Psoas muscle (tissue), 8 donors: Measurements from ENCODE around the gene DCHS1. TPM values are rescaled to one million over a fixed set of nuclear protein-coding genes. Genes with fewer than 3 reads are reported as not detected.

Experiments
- ATAC-seq, 4 donors: fragments of 200-7000 bp; cut with Tn5 transposase; one replicate each; pipeline ENCODE4 v1.9.1; 2020; ENCODE audit warnings: moderate library complexity in 3 of 4, mild to moderate bottlenecking in 2 of 4
- DNase-seq, 2 donors: peaks; one replicate each; pipeline ENCODE4 v3.0.0-alpha.2; 2020
- H3K27ac ChIP-seq: fragments of 200-600 bp; one replicate; pipeline ENCODE4 v1.8.0; 2022
- H3K27me3 ChIP-seq, 3 donors: fragments of 200-600 bp in 1 of 3; one replicate each; pipeline versions ENCODE4 v1.6.1 to v1.8.0; 2013 to 2022; ENCODE audit warnings: low read length in 2 of 3, mild to moderate bottlenecking in 2 of 3, moderate library complexity in 1 of 3; ENCODE audit not compliant: insufficient read depth in 3 of 3
- H3K36me3 ChIP-seq, 2 donors: fragments of 200-600 bp in 1 of 2; one replicate each; pipeline versions ENCODE4 v1.6.1 to v1.8.0; 2013 to 2022; ENCODE audit warnings: low read depth in 1 of 2, mild to moderate bottlenecking in 1 of 2, moderate library complexity in 1 of 2; ENCODE audit not compliant: insufficient read depth in 1 of 2
- H3K4me1 ChIP-seq: fragments of 200-600 bp; one replicate; pipeline ENCODE4 v1.8.0; 2022
- H3K4me3 ChIP-seq: fragments of 200-600 bp; one replicate; pipeline ENCODE4 v1.8.0; 2022; ENCODE audit warnings: mild to moderate bottlenecking
- H3K9me3 ChIP-seq: fragments of 200-600 bp; one replicate; pipeline ENCODE4 v1.8.0; 2022
- CTCF ChIP-seq: fragments of 200-600 bp; IDR thresholded peaks from one replicate; pipeline ENCODE4 v1.8.0; 2022; ENCODE audit warnings: antibody characterized with exemption
- WGBS, 3 donors: extraction: QIAGEN DNeasy Blood & Tissue Kit; methylation state at CpG; one replicate each; pipeline versions ENCODE4 v1.1.6 to v1.1.7; 2013; 5-methylcytosine and 5-hydroxymethylcytosine counted together
- intact Hi-C, 2 donors: fragments of 100-400 bp; cut with DNase I; formaldehyde crosslinking; loops; one replicate each; pipeline versions ENCODE4 v1.11.0 to v1.14.2; 2022
- polyA plus RNA-seq, 3 donors: library from polyadenylated mRNA; stranded (reverse); fragments of 200-250 nt; gene quantifications; one replicate each; pipeline ENCODE4 v1.2.3, GENCODE V29; 2013
- total RNA-seq, 4 donors: library from RNA; stranded (reverse); fragmentation: NEBNext Ultra II Directional in 2 of 4; extraction: Animal tissue kit (Norgen Biotek cat#: 25700) in 2 of 4; gene quantifications; one replicate each; pipeline versions ENCODE4 v1.2.1 to v1.2.4, GENCODE V29; 2021 to 2023
- donor health status: healthy with polysubstance abuse.
- donor health status: DM: no; HTN: no; CAD: no; lungs with moderate emphysema.
- donor health status: Bipolar disorder and iron deficiency.
- donor health status: healthy.
- donor health status: DM: yes; HTN: yes; CAD: no.
- donor health status: DM: no; HTN: no; CAD: no.
- donor health status: DM: no; HTN: no; CAD: no.
- donor health status: DM: yes; HTN: yes; CAD: no.

DCHS1 gene
- total and polyA plus RNA-seq, 7 donors, result 0.98 to 7.2 (median 3.2) TPM

GRCh38 chr11:6664551-6664950 is 8.9 kb upstream of the DCHS1 start:
- no peak for ATAC-seq
- Histone ChIP-seq H3K9me3 (no peaks in the 10 kb centered on the region), H3K4me3 (no peak overlapping the region), H3K27me3 (no peaks in the 10 kb centered on the region), H3K27ac (no peak overlapping the region), H3K4me1 (no peaks in the 10 kb centered on the region), H3K36me3 (no peaks in the 10 kb centered on the region)
- TF ChIP-seq CTCF, result no peak
- intact Hi-C loops, result no loop called here
- DNase-seq, result no peak
- 0 to 50% (median 0%) methylated on average over 1 of the region's 1 CpG for WGBS, 3 donors

- intact Hi-C loops, result no loop called here
- ATAC-seq (no peak), DNase-seq (no peak)
- H3K27ac ChIP-seq, result no peak overlapping the region
- TF ChIP-seq CTCF, result no peak
- no peaks in the 10 kb centered on the region for H3K4me1 ChIP-seq
- no peaks in the 10 kb centered on the region for H3K27me3 ChIP-seq
- H3K4me3 ChIP-seq, result no peak overlapping the region
- WGBS, 3 donors, result 46 to 66% (median 52%) methylated on average over 3 of the region's 3 CpGs
- H3K36me3 ChIP-seq, result no peaks in the 10 kb centered on the region
- H3K9me3 ChIP-seq, result no peaks in the 10 kb centered on the region
These were observed 8.3 kb upstream of the DCHS1 start for GRCh38 chr11:6663794-6664469.

- no peaks in the 10 kb centered on the region for H3K4me1 ChIP-seq
- no peak for ATAC-seq
These were observed 5.1 kb upstream of the DCHS1 start for GRCh38 chr11:6660712-6661111.

GRCh38 chr11:6658647-6659046 is 3.0 kb upstream of the DCHS1 start:
- Histone ChIP-seq H3K36me3 (no peaks in the 10 kb centered on the region), H3K27me3 (peaks cover 0 to 27% (median 9%) of the 10 kb centered on the region in 3 donors), H3K4me3 (no peak overlapping the region), H3K9me3 (no peaks in the 10 kb centered on the region), H3K4me1 (no peaks in the 10 kb centered on the region), H3K27ac (no peak overlapping the region)
- intact Hi-C loops, result no loop called here
- TF ChIP-seq CTCF, result no peak
- ATAC-seq (no peak), DNase-seq (no peak)

More at GRCh38 chr11:6660712-6661111, 5.1 kb upstream of the DCHS1 start:
- H3K27ac ChIP-seq, result no peak overlapping the region
- no peak for DNase-seq
- peaks cover 0 to 17% (median 9%) of the 10 kb centered on the region in 3 donors for H3K27me3 ChIP-seq
- no peak overlapping the region for H3K4me3 ChIP-seq
- no peak for TF ChIP-seq CTCF
- WGBS, 3 donors, result 89 to 95% (median 94%) methylated on average over 3 of the region's 3 CpGs
- intact Hi-C loops, result no loop called here
- H3K36me3 ChIP-seq, result no peaks in the 10 kb centered on the region
- H3K9me3 ChIP-seq, result no peaks in the 10 kb centered on the region

- DNase-seq (no peak), ATAC-seq (no peak)
- Histone ChIP-seq H3K4me1 (no peaks in the 10 kb centered on the region), H3K4me3 (no peak overlapping the region), H3K27me3 (peaks cover 0 to 27% (median 9%) of the 10 kb centered on the region in 3 donors), H3K36me3 (no peaks in the 10 kb centered on the region), H3K9me3 (no peaks in the 10 kb centered on the region), H3K27ac (no peak overlapping the region)
- TF ChIP-seq CTCF, result no peak
- intact Hi-C loops, result no loop called here
- 65 to 78% (median 72%) methylated on average over 1 of the region's 1 CpG for WGBS, 3 donors
These were observed 1.7 kb upstream of the DCHS1 start for GRCh38 chr11:6657346-6657745.
